ENCODE data around the gene GNAZ. TPM values are rescaled to one million over a fixed set of nuclear protein-coding genes. Genes with fewer than 3 reads are reported as not detected.

The GNAZ gene
- total RNA-seq, 1 experiment from 2014 or later = 5.0 TPM

GRCh38 chr22:23079814-23080521 lies 9.6 kb downstream of the GNAZ start:
- Histone ChIP-seq H4K91ac (ENCODE audit: insufficient read length, low read depth, low read length) (no peak overlapping the region), H2BK15ac (ENCODE audit: low read depth, low read length) (no peak overlapping the region), H3K23me2 (ENCODE audit: insufficient read length, low read depth, low read length, poor library complexity, severe bottlenecking) (no peaks in the 10 kb centered on the region), H3K56ac (ENCODE audit: insufficient read length, low read depth, low read length) (no peak overlapping the region), H3T11ph (ENCODE audit: low read length) (no peak overlapping the region), H3K18ac (ENCODE audit: insufficient read length, low read depth, low read length) (no peak overlapping the region), H2BK12ac (ENCODE audit: insufficient read length, low read depth, low read length) (no peak overlapping the region), H4K20me1 (ENCODE audit: control insufficient read depth, insufficient read depth, insufficient read length) (no peaks in the 10 kb centered on the region), H3K27me3 (ENCODE audit: insufficient read depth, low read length) (no peaks in the 10 kb centered on the region; the same call in 1 of the 2 replicates), H2BK120ac (ENCODE audit: low read depth, low read length, poor library complexity, severe bottlenecking) (no peak overlapping the region), H3K23ac (ENCODE audit: insufficient read length, low read depth, low read length) (no peak overlapping the region), H4K8ac (replicated peaks; ENCODE audit: insufficient read length, low read depth, low read length) (no peak overlapping the region), H3K79me2 (ENCODE audit: insufficient read depth, low read length) (no peaks in the 10 kb centered on the region), H4K5ac (ENCODE audit: insufficient read length, low read depth, low read length) (no peak overlapping the region), H3K79me1 (ENCODE audit: insufficient read depth, low read depth, low read length, poor library complexity, severe bottlenecking) (no peaks in the 10 kb centered on the region), H2AFZ (ENCODE audit: low read length) (no peak overlapping the region), H3K9me3 (ENCODE audit: control insufficient read depth, low read depth, low read length) (no peaks in the 10 kb centered on the region), H3K4me2 (ENCODE audit: insufficient read depth, insufficient read length, low read length) (no peak overlapping the region), H3K4me1 (ENCODE audit: insufficient read depth, low read length) (no peaks in the 10 kb centered on the region), H2BK20ac (ENCODE audit: low read depth, low read length, poor library complexity, severe bottlenecking) (no peak overlapping the region), H2BK5ac (ENCODE audit: insufficient read length, low read length) (no peak overlapping the region), H3K14ac (ENCODE audit: insufficient read depth, low read length) (no peak overlapping the region; the same call in 1 of the 2 replicates), H3K4ac (ENCODE audit: low read depth, low read length) (no peak overlapping the region), H3K27ac (ENCODE audit: insufficient read length, low read depth, low read length) (no peak overlapping the region), H3K9ac (ENCODE audit: extremely low read depth, insufficient read length, low read length) (no peak overlapping the region), H2AK5ac (ENCODE audit: insufficient read length, low read length) (no peak overlapping the region)
- H3K36me3 Mint-ChIP-seq (ENCODE audit: insufficient read depth in 1 of 3, low read depth in 3 of 3) = no peaks in the 10 kb centered on the region
- WGBS (ENCODE audit: extremely low coverage, insufficient read length, low lambda C conversion rate) = no CpG with 5 or more reads among the region's 9 CpGs
- TF ChIP-seq CTCF (conservative IDR thresholded peaks at IDR 0.05) = no peak
- no peak for DNase-seq
- peaks cover 4 to 25% of the 10 kb centered on the region in 2 experiments; a peak in 3 of 4 replicates for H3K4me1 Mint-ChIP-seq
- H3K9me3 Mint-ChIP-seq = no peaks in the 10 kb centered on the region
- no peak overlapping the region for H3K4me3 Mint-ChIP-seq
- H3K27me3 Mint-ChIP-seq (ENCODE audit: low read depth) = peaks cover 28% of the 10 kb centered on the region
- no peak overlapping the region for H3K27ac Mint-ChIP-seq
